Neural progenitor cell (in vitro differentiated cells): ENCODE data around the gene ARHGEF5.

Source experiments
- CTCF ChIP-seq: fragments of 200-600 bp; sonication (generic); IDR thresholded peaks from 2 replicates; pipeline ENCODE4 v1.5.1; 2017; ENCODE audit warnings: antibody characterized with exemption, mild to moderate bottlenecking
- EZH2 ChIP-seq: fragments of 200-600 bp; sonication (generic); IDR thresholded peaks from 2 replicates; pipeline ENCODE4 v1.6.1; 2017; ENCODE audit warnings: antibody characterized with exemption, mild to moderate bottlenecking, moderate library complexity
- EZH2phosphoT487 ChIP-seq: fragments of 200-600 bp; sonication (generic); IDR thresholded peaks from 2 replicates; pipeline ENCODE4 v1.6.1; 2017; ENCODE audit warnings: antibody characterized with exemption

- TF ChIP-seq CTCF (no peak), EZH2 (no peak), EZH2phosphoT487 (no peak)
Observed at GRCh38 chr7:144398291-144398690, 43.1 kb downstream of the ARHGEF5 start.
